Stimulated activated CD4-positive, alpha-beta T cell treated with anti-CD3 and anti-CD28 coated beads, Interleukin-2, amount 100 ng/mL, for 4 hours (primary cell): ENCODE measurements around the gene LPP.
"Not testable (repeated sequence)": the region's sequence is repeated elsewhere in the genome, so short reads cannot be mapped to it uniquely, and the experiment has no call there.

ENCODE experiments used
- DNase-seq: peaks from one replicate; pipeline ENCODE4 v3.0.0-alpha.2; 2020; ENCODE audit warnings: low read depth

The LPP gene

GRCh38 chr3:188437926-188438325 is 284.0 kb downstream of the LPP start:
- DNase-seq, result no peak

GRCh38 chr3:188439080-188439479 is 285.1 kb downstream of the LPP start:
- DNase-seq, result peak; percentile 42

GRCh38 chr3:188440340-188440972 is 286.5 kb downstream of the LPP start:
- no peak for DNase-seq

GRCh38 chr3:188442430-188442829 is 288.5 kb downstream of the LPP start:
- DNase-seq, result no peak

GRCh38 chr3:188445175-188445574 is 291.2 kb downstream of the LPP start:
- not testable (repeated sequence) for DNase-seq

- no peak for DNase-seq
These were observed 292.1 kb downstream of the LPP start for GRCh38 chr3:188446014-188446413.

GRCh38 chr3:188446766-188447165 is 292.8 kb downstream of the LPP start:
- no peak for DNase-seq

GRCh38 chr3:188448813-188449212 is 294.9 kb downstream of the LPP start:
- no peak for DNase-seq

GRCh38 chr3:188449421-188449820 is 295.5 kb downstream of the LPP start:
- DNase-seq, result no peak

- DNase-seq, result no peak
These were observed 298.3 kb downstream of the LPP start for GRCh38 chr3:188452158-188452772.

GRCh38 chr3:188453431-188454384 is 299.8 kb downstream of the LPP start:
- DNase-seq, result no peak

- DNase-seq, result no peak
These were observed 301.8 kb downstream of the LPP start for GRCh38 chr3:188455748-188456147.

GRCh38 chr3:188458756-188459155 is 304.8 kb downstream of the LPP start:
- DNase-seq, result no peak

- no peak for DNase-seq
These were observed 311.4 kb downstream of the LPP start for GRCh38 chr3:188465311-188465710.

GRCh38 chr3:188468196-188468595 is 314.2 kb downstream of the LPP start:
- DNase-seq, result no peak

GRCh38 chr3:188468662-188469061 is 314.7 kb downstream of the LPP start:
- DNase-seq, result no peak

GRCh38 chr3:188469228-188469885 is 315.4 kb downstream of the LPP start:
- DNase-seq, result no peak

GRCh38 chr3:188470508-188471130 is 316.7 kb downstream of the LPP start:
- no peak for DNase-seq

GRCh38 chr3:188471723-188472122 is 317.8 kb downstream of the LPP start:
- no peak for DNase-seq

GRCh38 chr3:188472336-188472735 is 318.4 kb downstream of the LPP start:
- no peak for DNase-seq

- DNase-seq, result no peak
These were observed 319.1 kb downstream of the LPP start for GRCh38 chr3:188473045-188473444.
